H1 (cell line): ENCODE measurements around the gene CMIP. TPM values are rescaled to one million over a fixed set of nuclear protein-coding genes. Genes with fewer than 3 reads are reported as not detected.

Source experiments
- CHD2 ChIP-seq: IDR thresholded peaks from 2 replicates; pipeline ENCODE4 v1.6.1; 2012; ENCODE audit warnings: low read length, improper control_type of control experiment
- FOSL1 ChIP-seq: IDR thresholded peaks from 2 replicates; pipeline ENCODE4 v1.6.1; 2011; ENCODE audit warnings: mild to moderate bottlenecking, low read depth, low read length, moderate library complexity; ENCODE audit not compliant: insufficient read depth
- KDM5A ChIP-seq: fragments of 200-600 bp; IDR thresholded peaks from 2 replicates; pipeline ENCODE4 v1.7.1; 2012; ENCODE audit warnings: mild to moderate bottlenecking, low read length, inconsistent platforms, mixed read lengths
- POU5F1 ChIP-seq: IDR thresholded peaks from 2 replicates; pipeline ENCODE4 v1.6.1; 2011; ENCODE audit warnings: low read depth, mild to moderate bottlenecking, low read length, moderate library complexity
- SIX5 ChIP-seq: IDR thresholded peaks from 2 replicates; pipeline ENCODE4 v1.6.1; 2011; ENCODE audit warnings: mild to moderate bottlenecking, low read depth, low read length
- SUZ12 ChIP-seq: fragments of 200-600 bp; sonication (generic); IDR thresholded peaks from 2 replicates; pipeline ENCODE4 v1.6.1; 2012; ENCODE audit warnings: mild to moderate bottlenecking, inconsistent platforms, low read length, moderate library complexity, mixed read lengths
- polyA plus RNA-seq, 7 experiments: library from polyadenylated mRNA; depleted of rRNA in 3 of 7; stranded (reverse) in 5 of 7; unstranded in 2 of 7; fragments of >200 nt in 5 of 7; fragments of 200-250 nt in 2 of 7; gene quantifications; 1 replicate in 5 of 7; 2 replicates in 1 of 7; 4 replicates in 1 of 7; pipeline versions ENCODE4 v1.2.1 to v1.2.3, GENCODE V29; 2011 to 2013; ENCODE audit warnings: missing spikeins in 2 of 7, mixed read lengths in 2 of 7
- total RNA-seq: library from RNA; stranded (reverse); fragmentation: NEBNext Ultra II Directional; extraction: Animal tissue kit (Norgen Biotek cat#: 25700); gene quantifications from 2 replicates; pipeline ENCODE4 v1.2.1, GENCODE V29; 2021

Gene CMIP
- total and polyA plus RNA-seq, 2 of the 8 experiments (the other 6 are each of a cell fraction or from before 2014, with no cell fraction given), result 7.9 to 53.2 TPM

DNA sequence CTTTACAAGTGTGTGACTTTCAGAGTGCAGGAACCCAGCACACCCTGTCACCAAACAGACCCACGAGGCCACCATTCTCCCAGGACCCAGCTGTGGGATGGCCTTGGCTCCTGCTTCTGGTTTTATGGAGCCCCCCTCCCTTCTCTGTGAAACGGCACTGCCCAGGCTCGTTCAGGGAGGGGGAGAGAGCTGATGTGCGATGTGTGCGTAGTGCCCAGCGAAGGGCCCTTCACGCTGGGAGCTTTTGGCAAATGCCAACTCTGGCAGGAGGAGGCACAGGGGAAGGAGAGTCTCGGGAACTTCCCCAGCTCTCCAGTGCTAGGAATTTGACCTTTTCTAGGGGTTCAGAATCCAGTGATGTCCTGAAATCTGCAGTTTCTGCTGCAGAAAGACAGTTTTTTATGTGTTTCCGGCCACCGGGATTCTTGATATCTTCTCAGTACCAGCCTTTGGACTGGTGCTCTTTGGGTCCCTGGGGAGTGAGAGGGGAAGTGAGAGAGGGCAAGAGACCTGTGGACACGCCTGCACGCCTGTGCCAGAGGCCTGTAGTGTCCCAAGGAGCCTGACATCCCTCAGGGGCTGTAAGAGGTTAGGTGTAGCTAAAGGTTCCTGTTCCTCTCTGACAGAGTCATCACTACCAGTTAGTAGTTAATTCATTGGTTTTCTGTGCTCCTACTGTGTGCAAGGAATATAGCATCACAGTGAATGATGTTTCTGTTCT is 45.1 kb downstream of the CMIP start (continued):
- TF ChIP-seq CHD2 (no peak), SIX5 (no peak), FOSL1 (no peak), POU5F1 (no peak), KDM5A (no peak), SUZ12 (no peak)
